ENCODE results near the gene TEX14. TPM values are rescaled to one million over a fixed set of nuclear protein-coding genes. Genes with fewer than 3 reads are reported as not detected.

The TEX14 gene
- total RNA-seq, 6 experiments from 2014 or later: 0.04 to 0.12 (median 0.09) TPM; not detected in 3

- intact Hi-C loops (cut with DNase I): no loop called here
- peak; percentile 56 to 69 (median 58) for ATAC-seq
- no peaks in the 10 kb centered on the region for H3K4me1 ChIP-seq
- no peaks in the 10 kb centered on the region for H3K36me3 ChIP-seq
- no peak overlapping the region for H3K27ac ChIP-seq
- no peaks in the 10 kb centered on the region for H3K9me3 ChIP-seq
- no peaks in the 10 kb centered on the region for H3K27me3 ChIP-seq
- whole genome bisulfite sequencing (ENCODE audit: insufficient coverage, low coverage, low lambda C conversion rate, missing lambda C conversion rate): 8% methylated on average over 7 of the region's 7 CpGs
- peak; percentile 45 to 53 (median 53) for DNase-seq
- H3K4me3 ChIP-seq: no peak overlapping the region
- TF ChIP-seq POLR2A (IDR thresholded peaks at IDR 0.05) (no peak), CTCF (IDR thresholded peaks at IDR 0.05) (peak; percentile 44 to 67 (median 56))
These were observed 114.1 kb downstream of the TEX14 start for GRCh38 chr17:58577696-58578095.

GRCh38 chr17:58576679-58577367, 115.0 kb downstream of the TEX14 start:
- Histone ChIP-seq H3K27ac (no peak overlapping the region), H3K4me3 (no peak overlapping the region), H3K27me3 (no peaks in the 10 kb centered on the region), H3K36me3 (no peaks in the 10 kb centered on the region), H3K4me1 (no peaks in the 10 kb centered on the region), H3K9me3 (no peaks in the 10 kb centered on the region)
- TF ChIP-seq POLR2A (IDR thresholded peaks at IDR 0.05) (no peak), CTCF (IDR thresholded peaks at IDR 0.05) (no peak)
- intact Hi-C loops (cut with DNase I): no loop called here
- ATAC-seq (peak in 1 of 4 donors; percentile 77), DNase-seq (no peak)
- WGBS (ENCODE audit: insufficient coverage, low coverage, low lambda C conversion rate, missing lambda C conversion rate): 23% methylated on average over 3 of the region's 3 CpGs

GRCh38 chr17:58575511-58575910, 116.3 kb downstream of the TEX14 start:
- intact Hi-C loops (cut with DNase I): no loop called here
- no peak overlapping the region for H3K27ac ChIP-seq
- no peak overlapping the region for H3K4me3 ChIP-seq
- DNase-seq (no peak), ATAC-seq (peak in 1 of 4 donors; percentile 25)
- no peaks in the 10 kb centered on the region for H3K36me3 ChIP-seq
- no peaks in the 10 kb centered on the region for H3K9me3 ChIP-seq
- WGBS (ENCODE audit: insufficient coverage, low coverage, low lambda C conversion rate, missing lambda C conversion rate): 33% methylated on average over 1 of the region's 1 CpG
- H3K4me1 ChIP-seq: no peaks in the 10 kb centered on the region
- TF ChIP-seq CTCF (IDR thresholded peaks at IDR 0.05): no peak
- no peak for TF ChIP-seq POLR2A (IDR thresholded peaks at IDR 0.05)
- H3K27me3 ChIP-seq: no peaks in the 10 kb centered on the region

- no peaks in the 10 kb centered on the region for H3K4me1 ChIP-seq
- intact Hi-C loops (cut with DNase I): no loop called here
- H3K27me3 ChIP-seq: no peaks in the 10 kb centered on the region
- DNase-seq (no peak), ATAC-seq (no peak)
- H3K36me3 ChIP-seq: no peaks in the 10 kb centered on the region
- 82% methylated on average over 4 of the region's 4 CpGs for WGBS (ENCODE audit: insufficient coverage, low coverage, low lambda C conversion rate, missing lambda C conversion rate)
- no peak for TF ChIP-seq POLR2A (IDR thresholded peaks at IDR 0.05)
- no peak for TF ChIP-seq CTCF (IDR thresholded peaks at IDR 0.05)
- H3K27ac ChIP-seq: no peak overlapping the region
- no peaks in the 10 kb centered on the region for H3K9me3 ChIP-seq
- H3K4me3 ChIP-seq: no peak overlapping the region
These were observed 117.8 kb downstream of the TEX14 start for GRCh38 chr17:58574025-58574424.
